ENCODE results near the gene TNRC6B.

The TNRC6B gene

DNA sequence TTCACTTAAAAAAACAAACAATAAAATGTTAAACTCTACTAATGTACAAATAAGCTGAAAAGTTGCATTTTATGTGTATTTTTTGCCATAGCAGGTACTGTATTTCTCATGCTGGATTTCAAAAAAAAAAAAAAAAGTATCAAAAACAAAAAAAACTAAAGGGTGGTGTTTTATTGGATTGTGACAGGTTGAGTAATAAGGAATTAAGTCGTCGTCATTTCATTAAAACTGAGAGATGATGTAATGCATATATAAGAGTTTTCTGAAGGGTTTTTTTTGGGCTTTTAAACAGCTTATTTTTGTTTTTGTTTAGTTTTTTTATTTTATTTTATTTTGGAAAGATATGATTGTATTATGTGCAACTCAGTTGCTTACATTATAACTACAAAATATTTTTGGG lies 157.6 kb downstream of the TNRC6B start:
- H3K4me3 ChIP-seq (ENCODE audit: low read depth, low read length): no peak overlapping the region
- peaks cover 0 to 4% of the 10 kb centered on the region in 2 experiments; a peak in 2 of 3 replicates for H3K36me3 ChIP-seq (ENCODE audit: control insufficient read depth in 2 of 2, insufficient read depth in 1 of 2, low read length in 2 of 2)
- no peak overlapping the region for H3K27ac ChIP-seq (ENCODE audit: extremely low read depth, low read depth, low read length)
- no peaks in the 10 kb centered on the region for H3K9me3 ChIP-seq (ENCODE audit: control insufficient read depth, insufficient read depth, low read depth, low read length)
- CTCF ChIA-PET: interaction anchor here (0.6 to 0.8 kb wide), 2 partner anchors 13 to 24 kb away, joined by 3 to 4 read pairs; no protein-coding TSS in a partner anchor
- POLR2A ChIA-PET: interaction anchor here (0.6 kb wide), 1 partner anchor 190 kb away, joined by 4 read pairs; no protein-coding TSS in a partner anchor
- peaks cover 13% of the 10 kb centered on the region for H3K4me1 ChIP-seq (ENCODE audit: control insufficient read depth, insufficient read depth, low read length)
- 0 out of 2 replicates have a peak, but pooled peaks have one; percentile 14 for TF ChIP-seq ZNF518A (tag by site-specific recombination; conservative IDR thresholded peaks at IDR 0.05; ENCODE audit: low read depth)
- TF ChIP-seq ZNF837 (tag by site-specific recombination; IDR thresholded peaks at IDR 0.05): no peak
- TF ChIP-seq GLI2 (tag by site-specific recombination; IDR thresholded peaks at IDR 0.05; ENCODE audit: borderline replicate concordance, low read depth): no peak
- no peak for TF ChIP-seq PRDM10 (tag by site-specific recombination; IDR thresholded peaks at IDR 0.05)
- no peak for TF ChIP-seq ZNF791 (tag by site-specific recombination; IDR thresholded peaks at IDR 0.05)
- TF ChIP-seq ZNF184 (tag by site-specific recombination; IDR thresholded peaks at IDR 0.05): no peak
- TF ChIP-seq PRDM4 (tag by site-specific recombination; IDR thresholded peaks at IDR 0.05): no peak
- TF ChIP-seq ZNF426 (tag by site-specific recombination; IDR thresholded peaks at IDR 0.05): no peak
- no peak for TF ChIP-seq ZNF10 (tag by site-specific recombination; IDR thresholded peaks at IDR 0.05)
- no peak for TF ChIP-seq ZNF830 (tag by site-specific recombination; IDR thresholded peaks at IDR 0.05; ENCODE audit: low read depth)
- no peak for TF ChIP-seq ZSCAN16 (tag by site-specific recombination; IDR thresholded peaks at IDR 0.05)
- 0 out of 2 replicates have a peak, but pooled peaks have one; percentile 34 for TF ChIP-seq ZEB2 (tag by site-specific recombination; IDR thresholded peaks at IDR 0.05)
- TF ChIP-seq AEBP2 (tag by site-specific recombination; IDR thresholded peaks at IDR 0.05; ENCODE audit: borderline replicate concordance): no peak
- TF ChIP-seq ZNF747 (tag by site-specific recombination; IDR thresholded peaks at IDR 0.05): no peak
- TF ChIP-seq ZFP37 (tag by site-specific recombination; IDR thresholded peaks at IDR 0.05): no peak
- no peak for TF ChIP-seq GFI1B (tag by site-specific recombination; IDR thresholded peaks at IDR 0.05)
- no peak for TF ChIP-seq ZNF558 (tag by site-specific recombination; IDR thresholded peaks at IDR 0.05)
- TF ChIP-seq, protein P1, sequence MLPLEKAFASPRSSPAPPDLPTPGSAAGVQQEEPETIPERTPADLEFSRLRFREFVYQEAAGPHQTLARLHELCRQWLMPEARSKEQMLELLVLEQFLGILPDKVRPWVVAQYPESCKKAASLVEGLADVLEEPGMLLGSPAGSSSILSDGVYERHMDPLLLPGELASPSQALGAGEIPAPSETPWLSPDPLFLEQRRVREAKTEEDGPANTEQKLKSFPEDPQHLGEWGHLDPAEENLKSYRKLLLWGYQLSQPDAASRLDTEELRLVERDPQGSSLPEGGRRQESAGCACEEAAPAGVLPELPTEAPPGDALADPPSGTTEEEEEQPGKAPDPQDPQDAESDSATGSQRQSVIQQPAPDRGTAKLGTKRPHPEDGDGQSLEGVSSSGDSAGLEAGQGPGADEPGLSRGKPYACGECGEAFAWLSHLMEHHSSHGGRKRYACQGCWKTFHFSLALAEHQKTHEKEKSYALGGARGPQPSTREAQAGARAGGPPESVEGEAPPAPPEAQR (tag by site-specific recombination; IDR thresholded peaks at IDR 0.05): no peak
- no peak for TF ChIP-seq ZNF311 (tag by site-specific recombination; IDR thresholded peaks at IDR 0.05; ENCODE audit: borderline replicate concordance)
- TF ChIP-seq ZNF777 (tag by site-specific recombination; IDR thresholded peaks at IDR 0.05; ENCODE audit: borderline replicate concordance): no peak
- no peak for TF ChIP-seq ZNF16 (tag by site-specific recombination; IDR thresholded peaks at IDR 0.05; ENCODE audit: low read depth)
- no peak for TF ChIP-seq ZNF776 (tag by site-specific recombination; IDR thresholded peaks at IDR 0.05; ENCODE audit: borderline replicate concordance)
- TF ChIP-seq ZNF274 (IDR thresholded peaks at IDR 0.05; ENCODE audit: low read length): no peak
- TF ChIP-seq ZNF274 (tag by site-specific recombination; IDR thresholded peaks at IDR 0.05; ENCODE audit: borderline replicate concordance): no peak
- no peak for TF ChIP-seq ZNF155 (tag by site-specific recombination; IDR thresholded peaks at IDR 0.05)
